ENCODE results near the gene CAPRIN2. TPM values are rescaled to one million over a fixed set of nuclear protein-coding genes. Genes with fewer than 3 reads are reported as not detected.

Gene CAPRIN2
- total and polyA plus RNA-seq, 2 of the 8 experiments (the other 6 are each of a cell fraction or from before 2014, with no cell fraction given), result 24.8 to 52.0 TPM

GRCh38 chr12:30784508-30784907 lies 29.8 kb upstream of the CAPRIN2 start:
- Histone ChIP-seq H3K79me2 (ENCODE audit: control insufficient read depth in 1 of 2, insufficient read depth in 2 of 2, low read length in 2 of 2) (no peaks in the 10 kb centered on the region), H4K5ac (ENCODE audit: insufficient read length, low read depth, low read length) (no peak overlapping the region), H3K23ac (ENCODE audit: insufficient read length) (no peak overlapping the region), H3K18ac (ENCODE audit: extremely low read depth, low read length) (no peak overlapping the region), H4K20me1 (replicated peaks in 1 of 2; ENCODE audit: control insufficient read depth in 1 of 2, insufficient read depth in 2 of 2, low read length in 2 of 2) (no peaks in the 10 kb centered on the region), H3K27me3 (replicated peaks in 1 of 4; ENCODE audit: control insufficient read depth in 3 of 4, extremely low read depth in 1 of 4, insufficient read depth in 3 of 4, low read length in 3 of 4) (no peaks in the 10 kb centered on the region), H3K4me3 (ENCODE audit: extremely low read depth in 1 of 4, insufficient read depth in 2 of 4, low read depth in 3 of 4, low read length in 4 of 4) (peak overlapping the region in 1 of 4 experiments; percentile 7; a peak in 1 of 8 replicates), H3K27ac (ENCODE audit: low read depth, low read length) (no peak overlapping the region), H4K8ac (ENCODE audit: extremely low read depth, insufficient read depth, low read length) (no peak overlapping the region), H3K4ac (replicated peaks; ENCODE audit: insufficient read length, low read depth, low read length) (no peak overlapping the region), H3K79me1 (ENCODE audit: low read depth, low read length) (no peaks in the 10 kb centered on the region), H2BK20ac (ENCODE audit: low read length) (no peak overlapping the region), H4K91ac (replicated peaks; ENCODE audit: insufficient read length, low read length) (no peak overlapping the region), H3K56ac (replicated peaks; ENCODE audit: insufficient read length, low read depth, low read length) (no peak overlapping the region), H2BK15ac (ENCODE audit: low read length) (no peak overlapping the region), H3K23me2 (ENCODE audit: low read depth, low read length) (no peaks in the 10 kb centered on the region), H3K4me1 (replicated peaks in 1 of 4; ENCODE audit: control insufficient read depth in 3 of 4, insufficient read depth in 4 of 4, low read length in 3 of 4) (peaks cover 0 to 3% (median 0%) of the 10 kb centered on the region in 4 experiments; a peak in 2 of 7 replicates), H3K9ac (replicated peaks in 1 of 4; ENCODE audit: extremely low read depth in 1 of 4, low read depth in 3 of 4, low read length in 3 of 4) (no peak overlapping the region), H2AK5ac (ENCODE audit: low read depth, low read length) (no peak overlapping the region), H3K36me3 (ENCODE audit: control insufficient read depth in 2 of 4, insufficient read depth in 4 of 4, low read length in 3 of 4) (peaks cover 0 to 12% (median 0%) of the 10 kb centered on the region in 4 experiments; a peak in 4 of 8 replicates), H2BK12ac (ENCODE audit: low read depth, low read length) (no peak overlapping the region), H3K14ac (ENCODE audit: insufficient read length) (no peak overlapping the region), H2BK5ac (ENCODE audit: low read depth, low read length) (no peak overlapping the region), H3K9me3 (ENCODE audit: insufficient read depth in 2 of 2, low read depth in 1 of 2, low read length in 1 of 2) (peaks cover 36 to 39% of the 10 kb centered on the region in 2 experiments), H2BK120ac (replicated peaks; ENCODE audit: low read depth, low read length) (no peak overlapping the region), H2AFZ (ENCODE audit: low read length) (no peak overlapping the region), H3K4me2 (ENCODE audit: insufficient read depth in 1 of 2, low read depth in 2 of 2, low read length in 2 of 2) (no peak overlapping the region)
- TF ChIP-seq KDM1A (IDR thresholded peaks at IDR 0.05; ENCODE audit: borderline replicate concordance, low read length) (peak; percentile 85), RFX5 (IDR thresholded peaks at IDR 0.05; ENCODE audit: borderline replicate concordance, low read depth, low read length) (no peak), KDM5A (IDR thresholded peaks at IDR 0.05; ENCODE audit: low read length) (no peak)
- ChIA-PET POLR2A (ENCODE audit: partially characterized antibody) (interaction anchor here (1.1 kb wide), 1 partner anchor 17 kb away, joined by 4 read pairs; no protein-coding TSS in a partner anchor), CTCF (ENCODE audit: partially characterized antibody) (no interaction called here)
- DNase-seq (ENCODE audit: low read depth in 1 of 2, low spot score in 2 of 2) (no peak), FAIRE-seq (no peak)
- WGBS, 2 experiments (ENCODE audit: extremely low coverage in 1 of 2, insufficient coverage in 1 of 2, insufficient read length in 1 of 2, insufficient replicate concordance in 2 of 2, low coverage in 1 of 2, low lambda C conversion rate in 2 of 2, missing lambda C conversion rate in 1 of 2), result 96% methylated on average over 1 of the region's 1 CpG; no CpG with 5 or more reads in 1 of the 2 experiments

All from H1 (cell line).